OCI-LY3 (cell line): Measurements from ENCODE around the gene ZSCAN21.

ENCODE experiments used
- H2AFZ ChIP-seq: fragments of 200-600, 300-600 bp; shearing (Covaris generic); 2 replicates; pipeline ENCODE4 v1.6.0; 2014; ENCODE audit warnings: antibody characterized with exemption, low read depth, low read length
- H3K27ac ChIP-seq: fragments of 200-600, 300-600 bp; sonication (generic); 2 replicates; pipeline ENCODE4 v1.5.1; 2014; ENCODE audit warnings: mild to moderate bottlenecking, low read length, moderate library complexity, mixed read lengths
- H3K27me3 ChIP-seq: fragments of 200-600, 300-600 bp; sonication (generic); 2 replicates; pipeline ENCODE4 v1.6.1; 2014; ENCODE audit warnings: low read depth, low read length, mixed read lengths
- H3K36me3 ChIP-seq: fragments of 200-600, 300-600 bp; sonication (generic); replicated peaks from 2 replicates; pipeline ENCODE3; 2014; ENCODE audit warnings: low read depth, low read length, mixed read lengths
- H3K4me1 ChIP-seq: fragments of 300-600, 200-600 bp; sonication (generic); 2 replicates; pipeline ENCODE4 v1.6.1; 2014; ENCODE audit warnings: low read length, mixed read lengths
- H3K4me2 ChIP-seq: fragments of 200-600, 300-600 bp; sonication (generic); 2 replicates; pipeline ENCODE4 v1.6.1; 2014; ENCODE audit warnings: low read length, mixed read lengths
- H3K4me3 ChIP-seq: fragments of 300-600, 200-600 bp; sonication (generic); 2 replicates; pipeline ENCODE4 v1.5.1; 2014; ENCODE audit warnings: antibody characterized with exemption, mild to moderate bottlenecking, low read length, moderate library complexity
- H3K79me2 ChIP-seq: fragments of 300-600, 200-600 bp; shearing (Covaris generic); 2 replicates; pipeline ENCODE4 v1.6.1; 2014; ENCODE audit warnings: mild to moderate bottlenecking, low read length, mixed read lengths
- H3K9ac ChIP-seq: fragments of 300-600, 200-600 bp; shearing (Covaris generic); 2 replicates; pipeline ENCODE4 v1.6.0; 2014; ENCODE audit warnings: mild to moderate bottlenecking, low read length, moderate library complexity
- H3K9me3 ChIP-seq: fragments of 200-600, 300-600 bp; shearing (Covaris generic); 2 replicates; pipeline ENCODE4 v1.6.1; 2014; ENCODE audit warnings: low read length, mixed read lengths; ENCODE audit not compliant: insufficient read depth
- H4K20me1 ChIP-seq: fragments of 200-600, 300-600 bp; sonication (generic); 2 replicates; pipeline ENCODE4 v1.6.1; 2016; ENCODE audit warnings: low read length, mixed read lengths; ENCODE audit not compliant: insufficient read depth
- CTCF ChIP-seq: fragments of 200-600, 300-600 bp; sonication (generic); IDR thresholded peaks from 2 replicates; pipeline ENCODE4 v1.5.1; 2014; ENCODE audit warnings: antibody characterized with exemption, low read length, low read depth
- EZH2phosphoT487 ChIP-seq: fragments of 200-600 bp; shearing (Covaris generic); IDR thresholded peaks from 2 replicates; pipeline ENCODE4 v1.6.1; 2018; ENCODE audit warnings: antibody characterized with exemption, mixed run types, low read depth

The ZSCAN21 gene

GRCh38 chr7:100099452-100099851 lies 49.9 kb downstream of the ZSCAN21 start:
- peaks cover 59% of the 10 kb centered on the region for H3K79me2 ChIP-seq
- TF ChIP-seq EZH2phosphoT487 (no peak), CTCF (no peak)
- H3K9ac ChIP-seq: peak overlapping the region; percentile 99; the same call in 1 of the 2 replicates
- H3K4me3 ChIP-seq: peak overlapping the region; percentile 90
- peak overlapping the region; percentile 90; the same call in 1 of the 2 replicates for H3K27ac ChIP-seq
- peak overlapping the region; percentile 77 for H3K4me2 ChIP-seq
- no peak overlapping the region for H2AFZ ChIP-seq
- H3K4me1 ChIP-seq: peaks cover 12% of the 10 kb centered on the region
- H3K36me3 ChIP-seq: peaks cover 48% of the 10 kb centered on the region
- no peaks in the 10 kb centered on the region for H3K27me3 ChIP-seq
- peaks cover 34% of the 10 kb centered on the region for H4K20me1 ChIP-seq
- H3K9me3 ChIP-seq: no peaks in the 10 kb centered on the region

- peaks cover 30% of the 10 kb centered on the region for H4K20me1 ChIP-seq
- no peak overlapping the region for H2AFZ ChIP-seq
- peaks cover 41% of the 10 kb centered on the region for H3K36me3 ChIP-seq
- peaks cover 12% of the 10 kb centered on the region for H3K4me1 ChIP-seq
- no peaks in the 10 kb centered on the region for H3K27me3 ChIP-seq
- H3K27ac ChIP-seq: peak overlapping the region; percentile 90
- peak overlapping the region; percentile 90 for H3K4me3 ChIP-seq
- H3K9ac ChIP-seq: peak overlapping the region; percentile 99
- H3K4me2 ChIP-seq: peak overlapping the region; percentile 77
- TF ChIP-seq EZH2phosphoT487: no peak
- no peak for TF ChIP-seq CTCF
- H3K79me2 ChIP-seq: peaks cover 59% of the 10 kb centered on the region
- no peaks in the 10 kb centered on the region for H3K9me3 ChIP-seq
Measured at GRCh38 chr7:100100420-100101015, 50.9 kb downstream of the ZSCAN21 start.

GRCh38 chr7:100101016-100101862 lies 51.7 kb downstream of the ZSCAN21 start, which contains the start of the genes AP4M1 and MCM7:
Gene AP4M1, plus strand, starts transcription at chr7:100101643. Its CDS starts 72 bp downstream, at chr7:100101715.
Gene MCM7, minus strand, starts transcription at chr7:100101397. Its CDS starts 103 bp downstream, at chr7:100101294.
- Histone ChIP-seq H3K9me3 (no peaks in the 10 kb centered on the region), H2AFZ (peak within 1 kb of the TSS; percentile 8; the same call in 1 of the 2 replicates), H3K79me2 (peaks cover 52% of the 10 kb centered on the region), H3K36me3 (peaks cover 34% of the 10 kb centered on the region), H3K9ac (peak within 1 kb of the TSS; percentile 99), H3K27me3 (no peaks in the 10 kb centered on the region), H3K4me3 (peak within 1 kb of the TSS; percentile 90), H3K4me1 (peaks cover 12% of the 10 kb centered on the region), H4K20me1 (peaks cover 24% of the 10 kb centered on the region), H3K4me2 (peak within 1 kb of the TSS; percentile 81), H3K27ac (peak within 1 kb of the TSS; percentile 90)
- no peak for TF ChIP-seq CTCF
- TF ChIP-seq EZH2phosphoT487: no peak
